Measurements from ENCODE around the gene CXCL17.

- TF ChIP-seq CTCF (conservative IDR thresholded peaks at IDR 0.05; ENCODE audit: low read depth, low read length) (no peak), EZH2 (IDR thresholded peaks at IDR 0.05; ENCODE audit: low read length, unreplicated experiment) (no peak)
These were observed 35.2 kb upstream of the CXCL17 start for GRCh38 chr19:42477933-42478332.
